ENCODE measurements around the gene SLCO2B1. TPM values are rescaled to one million over a fixed set of nuclear protein-coding genes. Genes with fewer than 3 reads are reported as not detected.

The SLCO2B1 gene
- total RNA-seq, 3 donors from 2014 or later (not counting 1 experiment from before 2014, with no cell fraction given) = not detected

GRCh38 chr11:75184757-75185425 lies 34.0 kb downstream of the SLCO2B1 start:
- Mint-ChIP-seq H3K9me3 (no peaks in the 10 kb centered on the region), H3K4me3 (no peak overlapping the region), H3K36me3 (no peaks in the 10 kb centered on the region), H3K4me1 (no peaks in the 10 kb centered on the region), H3K27me3 (ENCODE audit: low read depth in 2 of 2) (peaks cover 21 to 23% of the 10 kb centered on the region in 2 donors), H3K27ac (no peak overlapping the region)
- Histone ChIP-seq H3K4me1 (ENCODE audit: control insufficient read depth, insufficient read depth, low read length) (no peaks in the 10 kb centered on the region), H3K27me3 (ENCODE audit: control insufficient read depth, insufficient read depth, low read length) (no peaks in the 10 kb centered on the region), H3K36me3 (ENCODE audit: control insufficient read depth, insufficient read depth, low read length) (no peaks in the 10 kb centered on the region), H3K27ac (ENCODE audit: low read length) (no peak overlapping the region), H3K9me3 (ENCODE audit: control insufficient read depth, insufficient read depth, low read length) (no peaks in the 10 kb centered on the region), H3K4me3 (ENCODE audit: low read length) (no peak overlapping the region)
- ATAC-seq (no peak), DNase-seq (no peak)
- TF ChIP-seq, protein P1, sequence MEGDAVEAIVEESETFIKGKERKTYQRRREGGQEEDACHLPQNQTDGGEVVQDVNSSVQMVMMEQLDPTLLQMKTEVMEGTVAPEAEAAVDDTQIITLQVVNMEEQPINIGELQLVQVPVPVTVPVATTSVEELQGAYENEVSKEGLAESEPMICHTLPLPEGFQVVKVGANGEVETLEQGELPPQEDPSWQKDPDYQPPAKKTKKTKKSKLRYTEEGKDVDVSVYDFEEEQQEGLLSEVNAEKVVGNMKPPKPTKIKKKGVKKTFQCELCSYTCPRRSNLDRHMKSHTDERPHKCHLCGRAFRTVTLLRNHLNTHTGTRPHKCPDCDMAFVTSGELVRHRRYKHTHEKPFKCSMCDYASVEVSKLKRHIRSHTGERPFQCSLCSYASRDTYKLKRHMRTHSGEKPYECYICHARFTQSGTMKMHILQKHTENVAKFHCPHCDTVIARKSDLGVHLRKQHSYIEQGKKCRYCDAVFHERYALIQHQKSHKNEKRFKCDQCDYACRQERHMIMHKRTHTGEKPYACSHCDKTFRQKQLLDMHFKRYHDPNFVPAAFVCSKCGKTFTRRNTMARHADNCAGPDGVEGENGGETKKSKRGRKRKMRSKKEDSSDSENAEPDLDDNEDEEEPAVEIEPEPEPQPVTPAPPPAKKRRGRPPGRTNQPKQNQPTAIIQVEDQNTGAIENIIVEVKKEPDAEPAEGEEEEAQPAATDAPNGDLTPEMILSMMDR (IDR thresholded peaks at IDR 0.05) = no peak
- intact Hi-C loops (cut with micrococcal nuclease) = no loop called here
- 75% methylated on average over 3 of the region's 3 CpGs for WGBS (ENCODE audit: insufficient coverage)

DNA sequence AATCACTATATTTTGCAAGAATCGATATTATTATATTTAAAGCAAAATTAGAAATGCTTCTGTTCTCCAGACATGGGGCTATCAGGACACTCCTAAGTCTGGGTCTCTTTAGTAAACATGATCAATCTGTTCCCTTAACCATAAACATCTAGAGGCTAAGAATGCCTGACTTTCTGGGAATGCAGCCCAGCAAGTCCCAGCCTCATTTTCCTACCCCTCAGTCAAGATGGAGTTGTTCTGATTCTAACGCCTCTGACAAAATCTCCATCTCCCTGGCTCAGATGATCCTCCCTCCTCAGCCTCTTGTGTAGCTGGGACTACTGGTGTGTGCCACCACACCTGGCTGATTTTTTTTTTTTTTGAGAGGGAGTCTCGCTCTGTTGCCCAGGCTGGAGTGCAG lies 35.0 kb downstream of the SLCO2B1 start:
- H3K9me3 Mint-ChIP-seq = no peaks in the 10 kb centered on the region
- Histone ChIP-seq H3K27ac (ENCODE audit: low read length) (no peak overlapping the region), H3K4me3 (ENCODE audit: low read length) (no peak overlapping the region), H3K9me3 (ENCODE audit: control insufficient read depth, insufficient read depth, low read length) (no peaks in the 10 kb centered on the region), H3K4me1 (ENCODE audit: control insufficient read depth, insufficient read depth, low read length) (no peaks in the 10 kb centered on the region), H3K27me3 (ENCODE audit: control insufficient read depth, insufficient read depth, low read length) (no peaks in the 10 kb centered on the region), H3K36me3 (ENCODE audit: control insufficient read depth, insufficient read depth, low read length) (no peaks in the 10 kb centered on the region)
- H3K27ac Mint-ChIP-seq = no peak overlapping the region
- no peaks in the 10 kb centered on the region for H3K4me1 Mint-ChIP-seq
- ATAC-seq (no peak), DNase-seq (no peak)
- no peak overlapping the region for H3K4me3 Mint-ChIP-seq
- intact Hi-C loops (cut with micrococcal nuclease) = no loop called here
- H3K36me3 Mint-ChIP-seq = no peaks in the 10 kb centered on the region
- peaks cover 21 to 23% of the 10 kb centered on the region in 2 donors for H3K27me3 Mint-ChIP-seq (ENCODE audit: low read depth in 2 of 2)
- WGBS (ENCODE audit: insufficient coverage) = 84% methylated on average over 3 of the region's 3 CpGs
- TF ChIP-seq, protein P1 (IDR thresholded peaks at IDR 0.05) = no peak

DNA sequence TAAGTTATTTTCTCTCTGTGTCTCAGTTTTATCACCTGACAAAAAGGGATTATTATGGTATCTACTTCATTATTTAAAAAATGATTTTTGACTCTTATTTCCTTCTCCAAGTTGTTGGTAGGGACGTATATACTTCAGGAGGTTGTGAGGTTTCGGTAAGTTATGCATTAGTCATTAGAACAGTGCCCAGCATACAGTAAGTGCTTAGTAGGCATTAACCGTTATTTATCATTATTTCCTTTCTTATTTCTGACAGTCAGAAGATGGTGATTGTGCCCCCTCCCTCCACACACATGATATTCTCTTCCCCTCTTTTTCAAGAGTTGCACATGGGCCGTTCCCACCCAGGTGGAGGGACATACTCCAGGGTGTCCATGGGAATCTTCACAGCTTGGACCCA lies 36.1 kb downstream of the SLCO2B1 start:
- Histone ChIP-seq H3K27me3 (ENCODE audit: control insufficient read depth, insufficient read depth, low read length) (no peaks in the 10 kb centered on the region), H3K4me3 (ENCODE audit: low read length) (no peak overlapping the region), H3K4me1 (ENCODE audit: control insufficient read depth, insufficient read depth, low read length) (no peaks in the 10 kb centered on the region), H3K9me3 (ENCODE audit: control insufficient read depth, insufficient read depth, low read length) (no peaks in the 10 kb centered on the region), H3K27ac (ENCODE audit: low read length) (no peak overlapping the region), H3K36me3 (ENCODE audit: control insufficient read depth, insufficient read depth, low read length) (no peaks in the 10 kb centered on the region)
- DNase-seq = no peak
- no peak for ATAC-seq
- intact Hi-C loops (cut with micrococcal nuclease) = no loop called here
- Mint-ChIP-seq H3K27me3 (ENCODE audit: low read depth in 2 of 2) (peaks cover 16 to 17% of the 10 kb centered on the region in 2 donors), H3K4me3 (no peak overlapping the region), H3K36me3 (no peaks in the 10 kb centered on the region), H3K9me3 (no peaks in the 10 kb centered on the region), H3K4me1 (no peaks in the 10 kb centered on the region), H3K27ac (no peak overlapping the region)
- TF ChIP-seq, protein P1 (IDR thresholded peaks at IDR 0.05) = no peak
- WGBS (ENCODE audit: insufficient coverage) = 87% methylated on average over 3 of the region's 4 CpGs

- Mint-ChIP-seq H3K9me3 (no peaks in the 10 kb centered on the region), H3K4me1 (no peaks in the 10 kb centered on the region), H3K27ac (no peak overlapping the region), H3K27me3 (ENCODE audit: low read depth in 2 of 2) (peaks cover 12 to 13% of the 10 kb centered on the region in 2 donors), H3K4me3 (no peak overlapping the region), H3K36me3 (no peaks in the 10 kb centered on the region)
- Histone ChIP-seq H3K36me3 (ENCODE audit: control insufficient read depth, insufficient read depth, low read length) (no peaks in the 10 kb centered on the region), H3K4me3 (ENCODE audit: low read length) (no peak overlapping the region), H3K27ac (ENCODE audit: low read length) (no peak overlapping the region), H3K4me1 (ENCODE audit: control insufficient read depth, insufficient read depth, low read length) (no peaks in the 10 kb centered on the region), H3K9me3 (ENCODE audit: control insufficient read depth, insufficient read depth, low read length) (no peaks in the 10 kb centered on the region), H3K27me3 (ENCODE audit: control insufficient read depth, insufficient read depth, low read length) (no peaks in the 10 kb centered on the region)
- 75% methylated on average over 4 of the region's 4 CpGs for WGBS (ENCODE audit: insufficient coverage)
- intact Hi-C loops (cut with micrococcal nuclease) = no loop called here
- DNase-seq (no peak), ATAC-seq (no peak)
- TF ChIP-seq, protein P1 (IDR thresholded peaks at IDR 0.05) = no peak
These were observed 37.8 kb downstream of the SLCO2B1 start for GRCh38 chr11:75188671-75189070.

All from natural killer cell (primary cell).